ENCODE data around the gene SECISBP2.

SECISBP2 gene

GRCh38 chr9:89384783-89385182 lies 66.5 kb downstream of the SECISBP2 start:
- no peak for DNase-seq

- DNase-seq: no peak
Observed at GRCh38 chr9:89386206-89386605, 67.9 kb downstream of the SECISBP2 start.

GRCh38 chr9:89386797-89387196 lies 68.5 kb downstream of the SECISBP2 start:
- no peak for DNase-seq

GRCh38 chr9:89387197-89387849 lies 69.0 kb downstream of the SECISBP2 start:
- DNase-seq: no peak

- DNase-seq: no peak
Observed at GRCh38 chr9:89388084-89388867, 70.0 kb downstream of the SECISBP2 start.

GRCh38 chr9:89388868-89389177 lies 70.5 kb downstream of the SECISBP2 start:
- no peak for DNase-seq

GRCh38 chr9:89390068-89390555 lies 71.8 kb downstream of the SECISBP2 start:
- DNase-seq: no peak

- DNase-seq: no peak
Observed at GRCh38 chr9:89390578-89391116, 72.3 kb downstream of the SECISBP2 start.

GRCh38 chr9:89391585-89391984 lies 73.3 kb downstream of the SECISBP2 start:
- DNase-seq: no peak

- no peak for DNase-seq
Observed at GRCh38 chr9:89394412-89394811, 76.1 kb downstream of the SECISBP2 start.

GRCh38 chr9:89395931-89396710 lies 77.8 kb downstream of the SECISBP2 start:
- no peak for DNase-seq

GRCh38 chr9:89397471-89397870 lies 79.2 kb downstream of the SECISBP2 start:
- DNase-seq: no peak

GRCh38 chr9:89398621-89399020 lies 80.3 kb downstream of the SECISBP2 start:
- no peak for DNase-seq

- no peak for DNase-seq
Observed at GRCh38 chr9:89400403-89401116, 82.3 kb downstream of the SECISBP2 start.

- DNase-seq: no peak
Observed at GRCh38 chr9:89402695-89403427, 84.6 kb downstream of the SECISBP2 start.

- DNase-seq: no peak
Observed at GRCh38 chr9:89404074-89404473, 85.8 kb downstream of the SECISBP2 start.

GRCh38 chr9:89405826-89406225 lies 87.5 kb downstream of the SECISBP2 start:
- DNase-seq: no peak

GRCh38 chr9:89407070-89407469 lies 88.8 kb downstream of the SECISBP2 start:
- no peak for DNase-seq

- DNase-seq: peak in 3 of 4 experiments; percentile 15 to 59 (median 39)
Observed at GRCh38 chr9:89408628-89409101, 90.4 kb downstream of the SECISBP2 start.

All from activated CD4-positive, CD25-positive, alpha-beta regulatory T cell (primary cell).